ENCODE data around the gene CDH13. TPM values are rescaled to one million over a fixed set of nuclear protein-coding genes. Genes with fewer than 3 reads are reported as not detected.

Gene CDH13
- total and polyA plus RNA-seq, 2 experiments from 2014 or later = 1.6 to 4.4 TPM

DNA sequence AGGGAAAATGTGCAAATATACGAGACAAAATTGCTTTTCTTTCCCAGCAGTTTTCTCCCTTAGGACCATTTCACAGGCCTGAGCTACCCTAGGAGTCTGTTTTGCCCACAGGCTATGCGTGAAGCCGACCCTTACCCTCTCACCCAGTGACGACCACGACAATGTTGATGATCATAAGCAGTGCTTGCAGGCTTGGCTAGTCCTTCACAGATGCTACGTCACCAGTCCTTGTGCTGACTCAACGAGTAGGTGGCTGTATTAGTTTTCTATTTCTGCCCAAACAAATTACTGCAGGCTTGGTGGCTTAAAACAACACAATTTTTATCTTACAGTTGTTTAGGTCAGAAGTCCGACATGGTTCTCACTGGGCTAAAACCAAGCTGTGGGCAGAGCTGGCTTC, 606.4 kb downstream of the CDH13 start:
- Mint-ChIP-seq H3K4me1 (no peaks in the 10 kb centered on the region), H3K36me3 (ENCODE audit: low read depth) (no peaks in the 10 kb centered on the region), H3K4me3 (no peak overlapping the region), H3K27me3 (ENCODE audit: insufficient read depth, low read depth, poor library complexity) (peaks cover 2% of the 10 kb centered on the region), H3K9me3 (peaks cover 2% of the 10 kb centered on the region; the same call in 1 of the 3 replicates), H3K27ac (no peak overlapping the region)
- Histone ChIP-seq H3K27me3 (ENCODE audit: insufficient read depth) (no peaks in the 10 kb centered on the region), H2AFZ (no peak overlapping the region), H3K4me1 (ENCODE audit: insufficient read depth) (no peaks in the 10 kb centered on the region), H3K4me3 (no peak overlapping the region), H3K79me2 (replicated peaks; ENCODE audit: insufficient read depth) (no peaks in the 10 kb centered on the region), H3F3A (replicated peaks; ENCODE audit: low read depth) (no peaks in the 10 kb centered on the region), H3K27ac (ENCODE audit: low read depth) (no peak overlapping the region), H3K9me2 (ENCODE audit: insufficient read depth) (no peaks in the 10 kb centered on the region), H3K36me3 (ENCODE audit: insufficient read depth) (no peaks in the 10 kb centered on the region), H3K4me2 (no peak overlapping the region), H4K20me1 (replicated peaks; ENCODE audit: insufficient read depth) (no peaks in the 10 kb centered on the region)
- TF ChIP-seq POLR2AphosphoS5 (IDR thresholded peaks at IDR 0.05; ENCODE audit: low read depth) = no peak
- TF ChIP-seq ZNF331 (CRISPR knock-in tag; IDR thresholded peaks at IDR 0.05; ENCODE audit: low read depth) = no peak
- no peak for TF ChIP-seq STAT1 (IDR thresholded peaks at IDR 0.05; ENCODE audit: unreplicated experiment)
- TF ChIP-seq ZNF462 (CRISPR knock-in tag; IDR thresholded peaks at IDR 0.05) = no peak
- no peak for TF ChIP-seq CTCF (conservative IDR thresholded peaks at IDR 0.05; ENCODE audit: low read depth in 2 of 2)
- TF ChIP-seq, protein P1, sequence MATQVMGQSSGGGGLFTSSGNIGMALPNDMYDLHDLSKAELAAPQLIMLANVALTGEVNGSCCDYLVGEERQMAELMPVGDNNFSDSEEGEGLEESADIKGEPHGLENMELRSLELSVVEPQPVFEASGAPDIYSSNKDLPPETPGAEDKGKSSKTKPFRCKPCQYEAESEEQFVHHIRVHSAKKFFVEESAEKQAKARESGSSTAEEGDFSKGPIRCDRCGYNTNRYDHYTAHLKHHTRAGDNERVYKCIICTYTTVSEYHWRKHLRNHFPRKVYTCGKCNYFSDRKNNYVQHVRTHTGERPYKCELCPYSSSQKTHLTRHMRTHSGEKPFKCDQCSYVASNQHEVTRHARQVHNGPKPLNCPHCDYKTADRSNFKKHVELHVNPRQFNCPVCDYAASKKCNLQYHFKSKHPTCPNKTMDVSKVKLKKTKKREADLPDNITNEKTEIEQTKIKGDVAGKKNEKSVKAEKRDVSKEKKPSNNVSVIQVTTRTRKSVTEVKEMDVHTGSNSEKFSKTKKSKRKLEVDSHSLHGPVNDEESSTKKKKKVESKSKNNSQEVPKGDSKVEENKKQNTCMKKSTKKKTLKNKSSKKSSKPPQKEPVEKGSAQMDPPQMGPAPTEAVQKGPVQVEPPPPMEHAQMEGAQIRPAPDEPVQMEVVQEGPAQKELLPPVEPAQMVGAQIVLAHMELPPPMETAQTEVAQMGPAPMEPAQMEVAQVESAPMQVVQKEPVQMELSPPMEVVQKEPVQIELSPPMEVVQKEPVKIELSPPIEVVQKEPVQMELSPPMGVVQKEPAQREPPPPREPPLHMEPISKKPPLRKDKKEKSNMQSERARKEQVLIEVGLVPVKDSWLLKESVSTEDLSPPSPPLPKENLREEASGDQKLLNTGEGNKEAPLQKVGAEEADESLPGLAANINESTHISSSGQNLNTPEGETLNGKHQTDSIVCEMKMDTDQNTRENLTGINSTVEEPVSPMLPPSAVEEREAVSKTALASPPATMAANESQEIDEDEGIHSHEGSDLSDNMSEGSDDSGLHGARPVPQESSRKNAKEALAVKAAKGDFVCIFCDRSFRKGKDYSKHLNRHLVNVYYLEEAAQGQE (IDR thresholded peaks at IDR 0.05; ENCODE audit: unreplicated experiment) = no peak
- no peak for TF ChIP-seq JUNB (IDR thresholded peaks at IDR 0.05; ENCODE audit: unreplicated experiment)
- TF ChIP-seq EZH2 (IDR thresholded peaks at IDR 0.05; ENCODE audit: low read depth, unreplicated experiment) = no peak
- TF ChIP-seq NANOG (IDR thresholded peaks at IDR 0.05; ENCODE audit: borderline replicate concordance) = no peak
- no peak for TF ChIP-seq ZNF114 (CRISPR knock-in tag; IDR thresholded peaks at IDR 0.05)
- ATAC-seq (no peak), DNase-seq (ENCODE audit: low spot score) (no peak)

All from GM23338 (cell line).